CD4-positive, alpha-beta T cell treated with Interleukin-12 subunit alpha and Interleukin-12 subunit beta, for 1 hour (primary cell): ENCODE results near the gene CNTNAP2.

Experiments used
- DNase-seq: peaks from one replicate; pipeline ENCODE4 v3.0.0-alpha.2; 2020

Gene CNTNAP2

DNA sequence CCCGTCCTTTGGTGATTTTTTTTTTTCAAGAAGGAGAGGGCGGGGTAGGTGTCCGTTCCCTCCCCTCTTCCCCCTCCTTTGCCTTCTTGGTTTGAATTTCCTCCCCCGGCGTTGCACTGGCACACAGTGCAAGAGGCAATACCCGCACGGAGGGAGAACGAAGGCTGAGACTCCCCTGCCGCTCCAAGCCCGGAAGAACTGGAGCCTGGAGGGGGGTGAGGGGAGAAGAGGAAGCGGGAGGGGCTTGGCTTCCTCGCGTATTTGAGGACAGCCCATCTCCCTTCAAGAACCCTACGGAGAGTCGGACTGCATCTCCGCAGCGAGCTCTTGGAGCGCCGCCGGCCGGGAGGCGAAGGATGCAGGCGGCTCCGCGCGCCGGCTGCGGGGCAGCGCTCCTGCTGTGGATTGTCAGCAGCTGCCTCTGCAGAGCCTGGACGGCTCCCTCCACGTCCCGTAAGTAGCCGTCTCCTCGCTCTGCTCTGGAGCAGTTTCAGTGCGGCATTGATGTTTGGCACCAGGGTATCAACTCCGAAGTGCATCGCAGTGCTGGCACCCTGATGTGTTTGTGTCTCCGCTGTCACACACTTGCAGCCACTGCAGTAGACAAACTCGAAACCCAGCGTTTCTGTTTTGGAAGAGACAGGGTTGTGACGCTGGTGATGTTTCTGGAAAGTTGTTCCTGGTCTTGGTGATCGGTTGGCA, at the start of gene CNTNAP2:
Gene CNTNAP2, plus strand, starts transcription at position 281 of the 702 bp plus-strand sequence. Its CDS starts 76 bp downstream, at position 357.
- DNase-seq, result no peak

DNA sequence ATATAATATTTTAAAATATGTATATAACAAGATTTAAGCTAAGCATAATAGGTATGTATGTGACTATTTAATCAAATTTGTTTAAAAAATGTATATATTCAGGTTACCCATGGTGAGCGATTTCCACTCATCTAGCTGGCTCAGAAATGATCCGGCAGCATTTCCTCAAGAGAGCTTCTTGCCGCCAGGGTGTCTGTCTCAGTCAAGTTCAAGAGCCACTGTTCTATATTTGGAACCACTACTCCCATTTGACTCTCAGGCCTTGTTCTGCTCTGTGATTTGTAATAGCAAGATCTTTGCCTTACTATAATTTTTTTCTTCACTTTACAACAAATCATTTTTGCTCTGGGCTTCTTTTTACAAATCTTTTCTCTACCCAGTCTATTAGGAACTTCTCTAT, 48.7 kb upstream of the CNTNAP2 start:
- no peak for DNase-seq

DNA sequence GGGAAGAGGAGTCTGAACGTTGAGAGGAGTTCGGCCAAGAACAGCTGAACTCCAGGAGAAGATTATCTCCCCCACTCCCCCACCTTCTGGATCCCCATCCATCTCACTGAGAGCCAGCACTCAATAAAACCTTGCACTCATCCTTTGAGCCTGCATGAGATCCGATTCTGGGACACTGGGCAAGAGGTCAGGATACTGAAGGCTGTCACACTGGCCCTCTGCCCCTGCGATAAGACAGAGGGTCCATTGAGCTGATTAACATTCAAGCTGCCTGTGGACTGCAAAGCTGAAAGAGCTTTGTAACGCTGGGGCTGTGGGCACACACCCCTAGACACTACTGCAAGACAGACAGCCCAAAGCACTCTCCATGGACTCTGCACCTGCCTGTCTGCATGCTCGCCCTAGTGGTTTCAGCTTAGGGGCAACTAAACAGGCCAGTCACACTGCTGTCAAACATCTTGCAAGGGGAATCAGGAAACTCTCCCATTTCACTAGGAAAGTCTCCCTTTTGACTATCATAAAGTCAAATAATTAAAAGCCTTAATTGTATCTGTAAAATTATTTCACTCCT, 42.3 kb upstream of the CNTNAP2 start:
- DNase-seq, result no peak

DNA sequence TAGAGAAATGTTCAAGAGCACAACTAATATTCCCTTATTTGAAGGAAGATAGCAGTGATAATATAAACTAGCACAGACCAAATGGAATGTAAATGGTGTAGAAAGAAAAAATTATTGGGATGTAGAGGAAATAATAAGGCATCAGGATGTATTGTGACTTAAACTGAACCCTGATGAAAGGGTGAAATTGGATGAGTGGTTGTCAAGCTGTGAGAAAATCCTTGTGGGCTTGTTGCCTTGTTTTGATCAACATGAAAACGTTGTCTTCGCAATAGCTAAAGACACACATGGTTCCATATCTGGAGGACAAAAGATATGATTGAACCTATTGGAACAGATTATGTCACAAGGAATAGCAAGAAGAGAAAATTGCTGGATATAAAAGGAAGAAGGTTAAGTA, 40.3 kb upstream of the CNTNAP2 start:
- DNase-seq, result no peak

DNA sequence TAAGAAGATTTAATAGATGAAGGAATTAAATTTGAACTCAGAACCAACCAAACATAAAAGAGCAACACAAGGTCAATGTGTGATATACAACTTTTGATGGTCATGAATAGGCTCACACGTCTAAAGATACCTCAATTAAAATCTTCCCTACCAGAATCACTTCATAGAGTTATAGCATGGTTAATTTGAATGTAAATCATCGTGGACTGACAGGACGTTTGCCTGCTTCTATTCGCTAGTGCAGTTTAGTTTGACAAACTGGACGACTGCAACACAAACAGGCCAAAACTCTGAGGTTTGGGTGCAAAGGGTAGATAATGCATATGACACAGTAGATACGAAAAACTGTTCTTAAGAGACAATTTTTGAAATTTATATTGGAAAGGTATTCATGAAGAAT, 32.5 kb upstream of the CNTNAP2 start:
- DNase-seq, result no peak

DNA sequence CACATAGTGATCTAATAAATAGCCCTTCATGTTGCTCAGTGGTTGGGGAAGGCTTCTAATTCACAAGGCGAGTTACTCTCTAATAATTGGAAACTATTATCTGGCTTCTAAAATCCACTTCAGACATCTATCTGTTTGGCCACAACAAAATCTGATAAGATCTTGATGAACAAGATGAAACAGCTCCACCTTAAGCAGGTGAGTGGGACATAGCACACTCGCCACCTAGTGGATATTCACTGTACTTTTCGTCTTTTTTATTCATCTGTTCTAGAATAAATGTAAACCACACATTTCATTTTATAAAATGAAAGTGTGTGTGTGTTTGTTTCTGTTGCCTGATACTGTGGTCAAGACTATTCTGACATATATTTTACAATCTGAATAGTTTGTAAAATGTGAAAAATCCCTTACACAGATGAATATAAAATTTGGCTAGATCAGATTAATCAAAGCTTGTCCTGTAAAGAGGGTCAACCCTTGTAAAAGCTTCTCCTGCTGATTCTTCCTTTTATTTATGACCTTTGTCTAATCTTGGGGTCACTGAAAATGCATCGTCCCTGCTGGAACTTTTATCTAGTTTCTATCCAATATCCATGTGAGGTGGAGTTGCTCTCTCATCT, 26.5 kb upstream of the CNTNAP2 start:
- DNase-seq, result peak; percentile 12

DNA sequence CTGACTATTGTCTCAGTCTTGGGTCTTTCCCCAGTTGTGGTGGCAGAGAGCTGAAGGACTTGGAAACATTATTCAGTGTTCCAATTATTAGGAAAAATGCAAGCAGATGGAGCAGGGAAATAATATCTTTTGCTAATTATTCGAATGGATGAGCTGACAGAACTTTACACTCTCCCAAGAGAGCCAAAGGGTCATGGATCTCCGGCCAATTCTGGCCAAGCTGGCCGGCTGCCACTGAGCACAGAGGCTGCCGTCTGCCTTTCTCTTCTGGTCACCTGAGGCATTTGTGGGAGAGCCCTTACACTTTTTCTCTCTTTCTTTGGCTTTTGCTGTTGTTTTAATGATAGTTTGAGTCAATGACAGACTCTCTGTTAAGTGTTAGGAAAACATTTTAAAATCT, 22.2 kb upstream of the CNTNAP2 start:
- no peak for DNase-seq

DNA sequence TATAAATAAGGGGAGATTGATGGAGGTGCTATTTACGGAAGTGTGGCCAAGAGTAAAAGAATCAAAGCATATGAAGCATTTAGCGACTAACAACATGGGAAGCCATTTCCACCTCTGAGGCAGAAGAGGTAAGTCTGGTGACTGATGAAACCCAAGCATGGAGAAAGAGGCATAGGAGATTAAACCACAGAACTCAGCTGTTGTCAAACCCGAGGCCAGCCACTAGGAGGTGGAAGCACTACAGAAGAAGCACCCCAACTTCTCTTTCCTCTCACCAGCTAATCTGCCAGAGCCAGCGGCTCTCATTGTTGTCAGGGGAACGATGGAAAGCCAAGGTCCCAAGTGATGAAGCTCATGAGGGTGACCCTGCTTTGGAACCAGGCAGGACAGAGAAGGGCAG, 19.6 kb upstream of the CNTNAP2 start:
- no peak for DNase-seq

DNA sequence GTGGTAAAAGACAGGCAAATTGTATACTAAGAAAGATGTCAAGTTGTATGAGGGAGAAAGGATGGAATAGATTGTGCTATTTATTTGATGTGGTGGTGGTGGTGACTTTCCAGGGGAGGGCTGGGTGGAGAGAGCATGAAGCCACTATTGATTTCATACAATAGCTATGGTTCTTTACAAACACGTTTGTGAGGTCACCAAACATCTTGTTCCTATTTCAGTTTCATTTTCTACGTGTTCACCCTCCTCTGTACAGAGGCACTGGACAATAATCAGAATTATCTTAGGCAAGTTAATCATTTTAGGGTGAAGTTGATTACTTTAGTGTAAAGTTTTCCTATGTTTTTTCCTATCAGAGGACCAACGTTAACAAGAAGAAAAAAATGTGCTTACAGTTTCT, 10.3 kb upstream of the CNTNAP2 start:
- DNase-seq, result no peak

DNA sequence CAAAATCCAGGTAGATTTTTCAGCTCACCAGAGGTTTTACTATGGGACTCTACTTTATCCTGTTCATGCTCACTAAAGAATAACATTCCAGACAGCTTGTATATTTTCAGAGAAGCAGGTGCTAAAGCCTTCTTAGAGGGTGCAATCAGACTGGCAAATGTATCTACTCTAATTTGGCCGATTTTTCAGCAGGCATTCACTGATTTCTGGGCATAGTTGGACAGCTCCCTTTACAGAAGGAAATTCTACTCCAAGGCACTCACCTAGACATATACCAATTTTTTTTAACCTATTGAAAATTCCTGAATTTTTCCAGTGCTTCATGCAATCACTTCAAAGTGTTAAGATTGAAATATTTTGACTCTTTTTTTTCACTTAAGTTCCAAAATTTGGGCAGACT, 3.8 kb upstream of the CNTNAP2 start:
- DNase-seq, result no peak

DNA sequence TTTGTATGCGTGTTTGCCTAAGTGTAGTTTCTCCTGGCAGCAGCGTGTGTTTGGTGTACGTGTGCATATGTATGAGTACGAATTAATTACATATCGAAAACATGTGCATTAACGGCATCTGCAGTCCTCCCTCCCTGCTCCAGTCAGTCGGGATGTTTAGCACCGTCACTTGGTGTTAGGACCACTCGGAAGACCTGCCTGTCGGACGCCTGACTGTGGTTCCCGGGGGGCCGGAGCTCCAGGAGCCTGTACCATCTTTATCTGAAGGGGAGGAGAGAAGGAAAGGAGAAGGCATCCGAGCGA, 1.1 kb upstream of the CNTNAP2 start:
- DNase-seq, result no peak

DNA sequence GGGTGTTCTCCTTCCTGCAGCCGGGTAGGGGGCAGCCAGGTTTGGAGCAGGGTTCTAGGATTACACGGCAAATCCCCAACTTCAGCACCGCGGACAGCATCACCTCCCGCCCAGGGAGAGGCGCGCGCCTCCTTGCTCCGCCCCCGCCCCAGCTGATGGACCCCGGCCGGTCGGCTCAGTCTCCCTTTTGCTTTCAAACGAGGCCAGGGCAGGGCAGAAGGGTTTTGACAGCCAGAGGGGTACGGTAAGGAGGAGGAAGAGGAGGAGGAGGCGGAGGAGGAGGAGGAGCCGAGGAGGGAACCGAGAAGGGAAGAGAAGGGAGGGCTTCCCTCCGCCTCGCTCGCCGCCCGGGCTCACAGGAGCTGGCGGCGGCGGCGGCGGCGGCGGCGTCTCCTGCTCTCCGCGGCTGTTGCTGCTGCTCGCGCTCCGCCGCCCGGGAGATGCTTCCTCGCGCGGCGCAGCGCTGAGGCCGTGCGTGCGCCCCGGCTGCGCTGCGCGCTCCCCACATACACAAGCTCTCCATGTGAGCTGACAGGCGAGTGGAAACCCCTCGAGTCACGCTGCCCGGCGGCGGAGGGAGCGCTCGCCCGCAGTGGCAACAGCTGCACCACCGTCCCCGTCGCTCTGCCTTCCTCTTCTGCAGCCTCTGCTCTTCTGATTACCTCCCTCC, 615 bp upstream of the CNTNAP2 start:
- DNase-seq, result no peak

DNA sequence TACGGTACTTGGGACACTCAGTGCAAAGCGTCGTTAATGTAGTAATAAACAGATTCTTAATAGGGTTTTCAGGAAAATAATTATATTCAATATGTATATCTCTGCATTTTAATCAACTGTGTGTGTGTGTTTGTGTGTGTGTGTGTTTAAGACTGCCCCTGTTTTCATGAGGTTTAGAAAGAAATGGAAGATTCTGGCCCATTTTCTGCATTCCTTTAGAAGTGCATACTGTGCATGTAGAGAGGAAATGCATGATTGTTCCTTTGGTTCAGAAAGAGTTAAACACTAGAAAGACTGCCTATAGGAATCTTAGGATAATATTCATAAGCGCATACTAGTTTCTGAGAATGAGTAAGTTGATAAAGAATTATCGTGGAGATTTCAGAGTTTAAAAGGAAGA, 975 bp downstream of the CNTNAP2 start:
- DNase-seq, result no peak

DNA sequence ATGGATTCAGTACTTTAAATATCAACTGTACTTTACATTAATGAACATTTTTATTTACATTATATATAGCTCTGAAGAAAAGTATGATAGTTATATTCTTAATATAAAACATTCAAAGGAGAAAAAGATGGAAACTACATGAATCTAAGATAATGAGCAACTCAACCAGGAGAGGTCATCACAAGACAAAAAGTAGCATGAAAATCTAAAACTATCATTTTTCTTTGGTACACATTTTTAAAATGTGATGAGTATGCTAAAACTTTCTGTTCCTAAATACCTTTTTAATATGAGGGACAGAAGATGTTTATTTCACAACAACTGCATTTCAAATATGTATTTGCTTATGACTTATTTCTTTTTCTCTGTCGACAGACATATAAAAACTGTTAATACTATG, 2.4 kb downstream of the CNTNAP2 start:
- no peak for DNase-seq

DNA sequence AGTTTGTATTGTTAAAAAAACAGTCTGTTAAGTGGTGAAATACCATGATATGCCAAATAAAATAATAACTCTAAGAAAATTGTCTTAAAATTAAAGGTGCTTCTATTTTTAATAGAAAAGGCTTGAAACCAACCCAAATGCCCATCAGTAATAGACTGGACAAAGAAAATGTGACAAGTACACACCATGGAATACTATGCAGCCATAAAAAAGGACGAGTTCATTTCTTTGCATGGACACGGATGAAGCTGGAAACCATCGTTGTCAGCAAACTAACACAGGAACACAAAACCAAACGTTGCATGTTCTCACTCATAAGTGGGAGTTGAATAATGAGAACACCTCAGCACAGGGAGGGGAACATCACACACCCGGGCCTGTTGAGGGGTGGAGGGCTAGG, 7.1 kb downstream of the CNTNAP2 start:
- no peak for DNase-seq

DNA sequence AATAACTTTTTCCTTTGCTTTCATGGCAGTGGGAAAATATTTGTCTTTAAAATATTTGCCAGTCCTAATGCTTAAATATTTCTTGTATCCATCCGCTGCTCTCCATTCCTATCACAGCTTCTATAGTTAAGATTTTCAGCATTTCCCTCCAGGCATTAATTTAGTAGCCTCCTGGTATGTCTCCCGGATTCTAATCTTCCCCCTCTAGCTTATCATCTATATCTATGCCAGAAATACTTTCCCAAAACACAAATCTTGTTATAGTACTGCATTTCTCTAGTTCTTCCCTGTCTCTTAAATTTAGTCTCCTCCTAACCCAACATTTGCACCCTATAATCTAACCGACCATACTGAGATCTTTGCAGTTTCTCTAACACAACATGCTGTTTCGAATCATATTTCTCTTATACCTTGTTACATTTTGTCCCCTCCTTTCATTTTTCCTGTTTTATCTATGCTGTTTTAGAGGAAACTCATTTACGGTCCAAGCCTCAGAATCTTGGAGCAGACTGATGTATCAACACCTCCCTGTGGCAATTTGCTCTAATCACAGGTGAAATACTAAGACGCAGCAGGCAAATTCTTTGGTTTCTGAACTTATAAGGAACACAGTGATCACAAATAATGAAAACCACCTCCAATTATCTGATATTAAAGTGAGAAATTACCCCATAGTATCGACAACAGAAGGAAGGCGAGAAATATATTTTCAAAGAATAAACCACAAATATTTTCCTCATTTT, 10.3 kb downstream of the CNTNAP2 start:
- DNase-seq, result no peak

DNA sequence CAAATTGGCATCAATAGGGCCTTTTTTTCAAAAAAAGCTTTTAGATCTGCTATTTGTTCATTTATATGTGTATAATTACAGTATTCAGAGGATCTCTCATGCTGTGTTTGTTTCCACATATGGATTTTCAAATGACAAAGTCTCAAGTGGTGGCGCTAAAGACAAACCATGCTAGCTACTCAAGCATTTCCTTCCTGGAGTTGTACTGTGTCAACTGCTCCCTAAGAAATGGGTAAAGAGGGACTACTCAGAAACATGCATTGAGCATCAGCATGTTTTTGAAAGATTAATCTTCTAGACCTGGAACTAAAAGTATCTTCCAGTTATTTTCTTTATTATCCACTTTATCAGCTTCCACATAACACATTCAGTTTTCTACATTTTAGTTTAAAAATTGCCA, 12.7 kb downstream of the CNTNAP2 start:
- DNase-seq, result no peak

DNA sequence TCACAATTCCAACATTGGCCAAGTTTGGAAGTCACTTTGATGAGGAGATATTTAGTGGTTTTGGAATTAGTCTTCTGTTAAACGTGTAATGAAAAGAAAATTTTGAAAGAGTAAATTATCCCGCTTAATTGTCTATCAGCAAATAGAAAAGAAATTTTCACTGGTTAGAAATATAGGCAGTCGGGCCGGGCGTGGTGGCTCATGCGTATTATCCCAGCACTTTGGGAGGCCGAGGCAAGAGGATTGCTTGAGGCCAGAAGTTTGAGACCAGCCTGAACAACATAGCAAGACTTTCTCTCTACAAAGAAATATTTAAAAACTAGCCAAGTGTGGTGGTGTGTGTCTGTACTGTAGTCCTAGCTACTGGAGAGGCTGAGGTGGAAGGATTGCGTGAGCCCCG, 13.4 kb downstream of the CNTNAP2 start:
- DNase-seq, result no peak

DNA sequence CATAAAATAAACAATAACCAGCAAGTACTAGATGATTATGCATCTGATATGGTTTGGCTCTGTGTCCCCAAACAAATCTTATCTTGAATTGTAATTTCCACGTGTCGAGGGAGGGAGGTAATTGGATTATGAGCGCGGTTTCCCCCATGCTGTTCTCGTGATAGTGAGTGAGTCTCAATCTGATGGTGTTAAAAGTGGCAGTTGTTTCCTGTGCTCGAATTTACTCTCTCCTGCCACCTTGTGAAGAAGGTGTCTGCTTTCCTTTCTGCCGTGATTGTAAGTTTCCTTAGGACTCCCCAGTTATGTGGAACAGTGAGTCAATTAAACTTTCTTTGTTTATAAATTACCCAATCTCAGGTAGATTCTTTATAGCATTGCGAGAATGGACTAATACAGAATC, 15.1 kb downstream of the CNTNAP2 start:
- DNase-seq, result no peak

DNA sequence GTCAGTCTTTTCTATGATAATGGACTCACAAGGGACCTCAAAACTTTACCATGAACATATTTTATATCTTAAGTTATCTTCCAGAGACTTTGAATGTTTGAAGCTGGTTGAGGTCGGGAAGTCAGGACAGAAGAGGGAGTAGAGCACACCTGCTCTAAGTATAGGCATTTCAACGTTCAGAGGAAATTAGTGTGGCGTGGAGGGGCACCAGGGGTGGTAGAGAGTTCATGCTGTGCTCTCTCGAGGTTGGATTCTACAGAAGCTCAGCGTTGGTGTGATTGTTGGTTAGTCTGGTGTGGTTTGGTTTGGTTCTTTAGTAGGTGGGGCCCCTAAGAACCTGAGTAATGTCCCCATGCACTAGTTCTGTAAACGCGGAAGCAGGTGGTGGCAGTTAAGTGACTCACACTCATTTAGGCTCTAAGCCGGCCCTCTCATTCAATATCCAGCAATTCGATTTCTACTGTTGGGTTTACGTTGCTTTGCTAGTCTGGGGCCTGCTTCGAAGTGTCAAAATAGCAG, 19.8 kb downstream of the CNTNAP2 start:
- no peak for DNase-seq

DNA sequence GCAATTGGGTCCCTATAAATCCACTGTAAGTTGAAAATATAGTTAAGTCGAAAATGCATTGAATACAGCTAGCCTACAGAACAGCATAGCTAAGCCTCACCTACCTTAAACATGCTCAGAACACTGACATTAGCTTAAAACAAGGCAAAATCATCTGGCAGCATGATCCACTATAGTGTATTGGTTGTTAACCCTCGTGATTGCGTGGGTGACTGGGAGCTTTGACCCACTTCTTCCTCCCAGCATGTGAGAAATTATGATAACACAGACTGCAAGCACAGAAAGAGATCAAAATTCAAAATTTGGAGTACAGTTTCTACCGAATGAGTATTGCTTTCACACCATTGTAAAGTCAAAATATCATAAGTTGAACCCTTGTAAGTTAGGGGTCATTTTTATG, 22.3 kb downstream of the CNTNAP2 start:
- no peak for DNase-seq

DNA sequence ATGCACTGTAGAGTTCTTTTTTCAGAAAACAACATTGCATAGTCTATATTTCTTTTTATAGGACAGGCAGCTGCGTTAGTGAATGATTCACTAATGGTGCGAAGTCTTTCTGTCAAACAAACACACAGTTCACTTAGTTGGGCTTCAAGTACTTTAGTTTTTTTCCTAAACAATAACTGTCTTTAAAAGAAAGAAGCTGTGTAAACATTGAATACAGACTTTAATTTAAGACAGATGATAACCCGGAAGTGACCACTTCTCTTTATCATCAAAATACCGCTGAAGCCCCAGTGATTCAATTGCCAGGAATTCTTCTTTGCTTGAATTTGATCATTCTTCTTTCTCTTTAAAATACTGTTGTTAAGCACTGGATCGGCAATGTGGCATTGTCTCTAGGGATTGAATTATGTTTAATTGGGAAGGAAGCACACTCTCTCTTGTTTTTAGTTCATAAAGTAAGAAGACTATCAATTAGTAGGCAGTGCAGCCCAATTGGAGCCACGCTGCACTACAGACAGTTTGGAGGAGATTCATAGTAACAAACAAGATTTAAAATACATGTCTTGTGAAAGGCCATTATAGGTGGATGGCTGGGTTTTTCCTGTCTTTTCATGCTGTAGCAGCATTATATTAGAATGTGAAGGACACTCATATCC, 30.4 kb downstream of the CNTNAP2 start:
- no peak for DNase-seq

DNA sequence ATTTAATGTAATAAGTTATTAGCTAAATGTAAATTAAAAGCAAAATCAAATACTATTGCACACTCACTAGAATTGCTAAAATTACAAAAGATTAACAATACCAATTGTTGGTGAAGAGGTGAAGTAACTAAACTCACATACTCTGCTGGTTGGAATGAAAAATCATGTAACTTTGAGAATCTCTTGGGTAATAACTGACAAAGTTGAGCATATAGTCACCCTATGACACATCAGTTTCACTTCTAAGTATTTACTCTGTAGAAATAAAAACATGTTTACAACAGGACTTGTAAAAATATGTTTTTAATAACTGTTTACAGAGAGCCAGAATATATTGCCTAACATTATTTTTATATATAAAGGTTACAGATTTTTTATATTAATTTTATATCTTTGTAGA, 33.6 kb downstream of the CNTNAP2 start:
- DNase-seq, result no peak
